Measurements from ENCODE around the gene RAPGEF6.

DNA sequence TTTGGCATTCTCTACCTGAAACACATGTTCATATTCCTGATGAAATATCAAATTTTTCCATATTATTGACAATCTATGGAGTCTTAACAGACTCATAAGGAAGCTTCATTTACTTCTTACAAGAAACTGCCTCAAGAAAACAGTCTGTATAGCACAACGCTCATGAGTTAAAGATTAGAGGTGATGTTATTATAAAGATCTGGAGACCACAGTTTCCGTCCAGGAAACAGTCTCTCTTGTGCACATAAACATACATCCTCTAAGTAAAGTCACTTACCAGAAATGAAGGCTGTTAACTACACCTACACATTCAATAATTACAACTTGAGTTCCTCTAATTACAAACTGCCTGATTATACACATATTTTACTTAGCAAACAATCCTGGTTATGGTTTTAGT is 86.9 kb downstream of the RAPGEF6 start:
- TF ChIP-seq, protein P1, sequence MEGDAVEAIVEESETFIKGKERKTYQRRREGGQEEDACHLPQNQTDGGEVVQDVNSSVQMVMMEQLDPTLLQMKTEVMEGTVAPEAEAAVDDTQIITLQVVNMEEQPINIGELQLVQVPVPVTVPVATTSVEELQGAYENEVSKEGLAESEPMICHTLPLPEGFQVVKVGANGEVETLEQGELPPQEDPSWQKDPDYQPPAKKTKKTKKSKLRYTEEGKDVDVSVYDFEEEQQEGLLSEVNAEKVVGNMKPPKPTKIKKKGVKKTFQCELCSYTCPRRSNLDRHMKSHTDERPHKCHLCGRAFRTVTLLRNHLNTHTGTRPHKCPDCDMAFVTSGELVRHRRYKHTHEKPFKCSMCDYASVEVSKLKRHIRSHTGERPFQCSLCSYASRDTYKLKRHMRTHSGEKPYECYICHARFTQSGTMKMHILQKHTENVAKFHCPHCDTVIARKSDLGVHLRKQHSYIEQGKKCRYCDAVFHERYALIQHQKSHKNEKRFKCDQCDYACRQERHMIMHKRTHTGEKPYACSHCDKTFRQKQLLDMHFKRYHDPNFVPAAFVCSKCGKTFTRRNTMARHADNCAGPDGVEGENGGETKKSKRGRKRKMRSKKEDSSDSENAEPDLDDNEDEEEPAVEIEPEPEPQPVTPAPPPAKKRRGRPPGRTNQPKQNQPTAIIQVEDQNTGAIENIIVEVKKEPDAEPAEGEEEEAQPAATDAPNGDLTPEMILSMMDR (IDR thresholded peaks at IDR 0.05): no peak
- no peak for TF ChIP-seq POLR2A (IDR thresholded peaks at IDR 0.05)

Data from right lobe of liver (tissue), 4 donors.